ENCODE data around the gene C2.

- TF ChIP-seq CTCF (IDR thresholded peaks at IDR 0.05; ENCODE audit: insufficient read depth, low read length), result no peak
- TF ChIP-seq REST (IDR thresholded peaks at IDR 0.05; ENCODE audit: insufficient replicate concordance, low read depth), result no peak
- TF ChIP-seq POLR2AphosphoS5 (IDR thresholded peaks at IDR 0.05; ENCODE audit: low read depth), result no peak
- no peak for TF ChIP-seq GABPA (IDR thresholded peaks at IDR 0.05; ENCODE audit: low read depth)
Measured at GRCh38 chr6:31892821-31893220, 34.7 kb upstream of the C2 start.
